ENCODE results near the gene TLCD3A.
"Not testable (repeated sequence)": the region's sequence is repeated elsewhere in the genome, so short reads cannot be mapped to it uniquely, and the experiment has no call there.

TLCD3A gene

GRCh38 chr17:789931-790873 lies 57.8 kb downstream of the TLCD3A start:
- DNase-seq = not testable (repeated sequence)

DNA sequence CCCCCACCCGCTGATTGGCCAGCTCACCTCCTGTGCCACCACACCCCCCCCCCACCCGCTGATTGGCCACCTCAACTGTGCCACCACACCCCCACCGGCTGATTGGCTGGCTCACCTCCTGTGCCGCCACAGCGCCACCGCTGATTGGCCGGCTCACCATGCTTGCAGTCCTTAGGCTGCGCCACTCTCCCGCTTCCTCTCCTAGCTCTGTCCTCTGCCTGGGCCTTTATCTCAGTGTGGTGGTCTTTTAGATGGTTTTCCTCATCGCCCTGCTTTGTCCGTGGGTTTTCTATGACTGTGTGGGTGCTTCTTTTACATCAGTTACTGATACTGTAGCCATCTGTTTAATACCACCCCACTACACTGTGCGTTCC lies 58.5 kb downstream of the TLCD3A start:
- DNase-seq = not testable (repeated sequence)

DNA sequence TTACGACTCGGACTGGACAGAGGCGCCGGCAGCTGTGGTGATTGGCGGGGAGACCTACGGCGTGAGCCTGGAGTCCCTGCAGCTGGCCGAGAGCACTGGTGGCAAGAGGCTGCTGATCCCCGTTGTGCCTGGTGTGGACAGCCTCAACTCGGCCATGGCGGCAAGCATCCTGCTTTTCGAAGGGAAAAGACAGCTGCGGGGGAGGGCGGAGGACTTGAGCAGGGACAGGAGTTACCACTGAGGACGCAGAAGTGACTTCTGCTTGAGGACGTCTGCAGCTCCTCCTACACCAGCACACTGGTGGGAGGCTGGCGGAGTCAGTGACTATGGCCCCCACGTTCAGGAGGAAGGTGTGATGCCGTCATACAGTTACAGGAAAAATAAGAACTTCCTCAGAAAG lies 59.4 kb downstream of the TLCD3A start:
- DNase-seq = no peak

GRCh38 chr17:792277-792676 lies 59.9 kb downstream of the TLCD3A start:
- DNase-seq = no peak
